ENCODE results near the gene BBS9. TPM values are rescaled to one million over a fixed set of nuclear protein-coding genes. Genes with fewer than 3 reads are reported as not detected.
"Not testable (repeated sequence)": the region's sequence is repeated elsewhere in the genome, so short reads cannot be mapped to it uniquely, and the experiment has no call there.

The BBS9 gene
- total RNA-seq, 2 experiments from 2014 or later, result 7.0 to 7.4 TPM

GRCh38 chr7:33503736-33504135 lies 374.4 kb downstream of the BBS9 start:
- intact Hi-C loops (cut with micrococcal nuclease), result no loop called here
- no peak for DNase-seq
- Mint-ChIP-seq H3K36me3 (ENCODE audit: low read depth) (peaks cover 4% of the 10 kb centered on the region), H3K27ac (no peak overlapping the region), H3K27me3 (ENCODE audit: low read depth) (no peaks in the 10 kb centered on the region), H3K9me3 (no peaks in the 10 kb centered on the region), H3K4me1 (ENCODE audit: low read depth) (no peaks in the 10 kb centered on the region), H3K4me3 (no peak overlapping the region)
- CTCF ChIA-PET, result no interaction called here

GRCh38 chr7:33504266-33504665 lies 374.9 kb downstream of the BBS9 start:
- Mint-ChIP-seq H3K27me3 (ENCODE audit: low read depth) (no peaks in the 10 kb centered on the region), H3K4me1 (ENCODE audit: low read depth) (no peaks in the 10 kb centered on the region), H3K4me3 (no peak overlapping the region), H3K36me3 (ENCODE audit: low read depth) (peaks cover 7% of the 10 kb centered on the region), H3K27ac (no peak overlapping the region), H3K9me3 (no peaks in the 10 kb centered on the region)
- no peak for DNase-seq
- intact Hi-C loops (cut with micrococcal nuclease), result no loop called here
- CTCF ChIA-PET, result no interaction called here

- no peak overlapping the region for H3K27ac Mint-ChIP-seq
- H3K36me3 Mint-ChIP-seq (ENCODE audit: low read depth), result peaks cover 11% of the 10 kb centered on the region
- H3K4me1 Mint-ChIP-seq (ENCODE audit: low read depth), result no peaks in the 10 kb centered on the region
Measured at GRCh38 chr7:33509206-33509605, 379.8 kb downstream of the BBS9 start.

GRCh38 chr7:33511778-33512177 lies 382.4 kb downstream of the BBS9 start:
- H3K9me3 Mint-ChIP-seq, result no peaks in the 10 kb centered on the region

More at GRCh38 chr7:33509206-33509605, 379.8 kb downstream of the BBS9 start:
- H3K9me3 Mint-ChIP-seq, result no peaks in the 10 kb centered on the region
- H3K4me3 Mint-ChIP-seq, result no peak overlapping the region
- intact Hi-C loops (cut with micrococcal nuclease), result no loop called here
- no peaks in the 10 kb centered on the region for H3K27me3 Mint-ChIP-seq (ENCODE audit: low read depth)
- CTCF ChIA-PET, result no interaction called here
- no peak for DNase-seq

GRCh38 chr7:33516568-33516967 lies 387.2 kb downstream of the BBS9 start:
- no peak for DNase-seq
- Mint-ChIP-seq H3K4me1 (ENCODE audit: low read depth) (no peaks in the 10 kb centered on the region), H3K27ac (no peak overlapping the region), H3K27me3 (ENCODE audit: low read depth) (no peaks in the 10 kb centered on the region), H3K4me3 (no peak overlapping the region), H3K9me3 (no peaks in the 10 kb centered on the region), H3K36me3 (ENCODE audit: low read depth) (peaks cover 4% of the 10 kb centered on the region)
- CTCF ChIA-PET, result no interaction called here
- intact Hi-C loops (cut with micrococcal nuclease), result no loop called here

More at GRCh38 chr7:33511778-33512177, 382.4 kb downstream of the BBS9 start:
- H3K4me1 Mint-ChIP-seq (ENCODE audit: low read depth), result no peaks in the 10 kb centered on the region
- no peak overlapping the region for H3K27ac Mint-ChIP-seq
- intact Hi-C loops (cut with micrococcal nuclease), result no loop called here
- no peak for DNase-seq
- CTCF ChIA-PET, result no interaction called here
- no peak overlapping the region for H3K4me3 Mint-ChIP-seq
- no peaks in the 10 kb centered on the region for H3K27me3 Mint-ChIP-seq (ENCODE audit: low read depth)
- peaks cover 6% of the 10 kb centered on the region for H3K36me3 Mint-ChIP-seq (ENCODE audit: low read depth)

GRCh38 chr7:33517191-33517590 lies 387.8 kb downstream of the BBS9 start:
- Mint-ChIP-seq H3K36me3 (ENCODE audit: low read depth) (peaks cover 4% of the 10 kb centered on the region), H3K4me1 (ENCODE audit: low read depth) (no peaks in the 10 kb centered on the region), H3K27me3 (ENCODE audit: low read depth) (no peaks in the 10 kb centered on the region), H3K4me3 (no peak overlapping the region), H3K9me3 (no peaks in the 10 kb centered on the region), H3K27ac (no peak overlapping the region)
- CTCF ChIA-PET, result no interaction called here
- DNase-seq, result no peak
- intact Hi-C loops (cut with micrococcal nuclease), result no loop called here

- H3K9me3 Mint-ChIP-seq; H3K27me3 Mint-ChIP-seq (ENCODE audit: low read depth); DNase-seq; intact Hi-C loops (cut with micrococcal nuclease); H3K27ac Mint-ChIP-seq; CTCF ChIA-PET; H3K4me3 Mint-ChIP-seq; H3K4me1 Mint-ChIP-seq (ENCODE audit: low read depth); H3K36me3 Mint-ChIP-seq (ENCODE audit: low read depth): not testable (repeated sequence)
Measured at GRCh38 chr7:33527008-33527407, 397.6 kb downstream of the BBS9 start.

GRCh38 chr7:33527613-33528012 lies 398.2 kb downstream of the BBS9 start:
- H3K36me3 Mint-ChIP-seq (ENCODE audit: low read depth); H3K27me3 Mint-ChIP-seq (ENCODE audit: low read depth); DNase-seq; intact Hi-C loops (cut with micrococcal nuclease); H3K9me3 Mint-ChIP-seq; H3K4me3 Mint-ChIP-seq; CTCF ChIA-PET; H3K27ac Mint-ChIP-seq; H3K4me1 Mint-ChIP-seq (ENCODE audit: low read depth): not testable (repeated sequence)

GRCh38 chr7:33529070-33529469 lies 399.7 kb downstream of the BBS9 start:
- Mint-ChIP-seq H3K36me3 (ENCODE audit: low read depth) (peaks cover 21% of the 10 kb centered on the region), H3K27ac (no peak overlapping the region), H3K9me3 (peaks cover 3% of the 10 kb centered on the region), H3K4me3 (no peak overlapping the region), H3K27me3 (ENCODE audit: low read depth) (no peaks in the 10 kb centered on the region), H3K4me1 (ENCODE audit: low read depth) (no peaks in the 10 kb centered on the region)
- intact Hi-C loops (cut with micrococcal nuclease), result no loop called here
- DNase-seq, result no peak
- CTCF ChIA-PET, result no interaction called here

- H3K4me1 Mint-ChIP-seq (ENCODE audit: low read depth), result no peaks in the 10 kb centered on the region
- intact Hi-C loops (cut with micrococcal nuclease), result no loop called here
- H3K36me3 Mint-ChIP-seq (ENCODE audit: low read depth), result peaks cover 30% of the 10 kb centered on the region
- CTCF ChIA-PET, result no interaction called here
- no peak overlapping the region for H3K4me3 Mint-ChIP-seq
- no peaks in the 10 kb centered on the region for H3K9me3 Mint-ChIP-seq
- DNase-seq, result no peak
- no peaks in the 10 kb centered on the region for H3K27me3 Mint-ChIP-seq (ENCODE audit: low read depth)
- no peak overlapping the region for H3K27ac Mint-ChIP-seq
Measured at GRCh38 chr7:33530664-33531063, 401.3 kb downstream of the BBS9 start.

- H3K4me3 Mint-ChIP-seq, result no peak overlapping the region
Measured at GRCh38 chr7:33531888-33532287, 402.5 kb downstream of the BBS9 start.

GRCh38 chr7:33534833-33535232 lies 405.5 kb downstream of the BBS9 start:
- no peaks in the 10 kb centered on the region for H3K27me3 Mint-ChIP-seq (ENCODE audit: low read depth)
- no peak for DNase-seq
- H3K4me1 Mint-ChIP-seq (ENCODE audit: low read depth), result no peaks in the 10 kb centered on the region
- H3K36me3 Mint-ChIP-seq (ENCODE audit: low read depth), result peaks cover 53% of the 10 kb centered on the region
- H3K27ac Mint-ChIP-seq, result no peak overlapping the region
- CTCF ChIA-PET, result no interaction called here
- intact Hi-C loops (cut with micrococcal nuclease), result no loop called here
- peaks cover 10% of the 10 kb centered on the region for H3K9me3 Mint-ChIP-seq
- H3K4me3 Mint-ChIP-seq, result no peak overlapping the region

More at GRCh38 chr7:33531888-33532287, 402.5 kb downstream of the BBS9 start:
- no peaks in the 10 kb centered on the region for H3K9me3 Mint-ChIP-seq
- CTCF ChIA-PET, result no interaction called here
- intact Hi-C loops (cut with micrococcal nuclease), result no loop called here
- no peak overlapping the region for H3K27ac Mint-ChIP-seq
- no peak for DNase-seq
- H3K4me1 Mint-ChIP-seq (ENCODE audit: low read depth), result no peaks in the 10 kb centered on the region
- peaks cover 34% of the 10 kb centered on the region for H3K36me3 Mint-ChIP-seq (ENCODE audit: low read depth)
- H3K27me3 Mint-ChIP-seq (ENCODE audit: low read depth), result no peaks in the 10 kb centered on the region

GRCh38 chr7:33535989-33536388 lies 406.6 kb downstream of the BBS9 start:
- intact Hi-C loops (cut with micrococcal nuclease), result no loop called here
- H3K27me3 Mint-ChIP-seq (ENCODE audit: low read depth), result no peaks in the 10 kb centered on the region
- H3K4me3 Mint-ChIP-seq, result no peak overlapping the region
- H3K9me3 Mint-ChIP-seq, result peaks cover 14% of the 10 kb centered on the region
- DNase-seq, result no peak
- no peak overlapping the region for H3K27ac Mint-ChIP-seq
- CTCF ChIA-PET, result no interaction called here
- H3K36me3 Mint-ChIP-seq (ENCODE audit: low read depth), result peaks cover 62% of the 10 kb centered on the region
- H3K4me1 Mint-ChIP-seq (ENCODE audit: low read depth), result no peaks in the 10 kb centered on the region
